Thyroid gland (tissue), 4 donors: ENCODE measurements around the gene ENAH. TPM values are rescaled to one million over a fixed set of nuclear protein-coding genes. Genes with fewer than 3 reads are reported as not detected.

Source experiments
- DNase-seq, 2 donors: peaks; one replicate each; pipeline ENCODE4 v3.0.0-alpha.2; 2019
- H3K27ac ChIP-seq, 3 donors: fragments of 200-600 bp; sonication (generic); 1 replicate in 2 of 3; 2 replicates in 1 of 3; pipeline ENCODE4 v1.5.1; 2016 to 2019; ENCODE audit warnings: mild to moderate bottlenecking in 1 of 3, moderate library complexity in 1 of 3
- H3K27me3 ChIP-seq: fragments of 200-600 bp; sonication (generic); one replicate; pipeline ENCODE4 v1.5.1; 2019
- H3K36me3 ChIP-seq, 2 donors: fragments of 200-600 bp; sonication (generic); one replicate each; pipeline ENCODE4 v1.5.1; 2016 to 2019
- H3K4me1 ChIP-seq, 2 donors: fragments of 200-600 bp; sonication (generic); one replicate each; pipeline ENCODE4 v1.5.1; 2017 to 2019
- H3K4me3 ChIP-seq, 3 donors: fragments of 200-600 bp; sonication (generic); replicated peaks in 1 of 3; 1 replicate in 2 of 3; 2 replicates in 1 of 3; pipeline ENCODE4 v1.5.1; 2016; ENCODE audit warnings: mild to moderate bottlenecking in 1 of 3
- H3K9me3 ChIP-seq: fragments of 200-600 bp; sonication (generic); one replicate; pipeline ENCODE4 v1.5.1; 2017
- CTCF ChIP-seq, 6 experiments: fragments of 200-600 bp in 3 of 6; fragments of 450-650 bp in 3 of 6; sonication (generic) in 3 of 6; IDR thresholded peaks; one replicate each; pipeline ENCODE4 v1.5.1; 2016 to 2019; ENCODE audit warnings: antibody characterized with exemption in 6 of 6, mild to moderate bottlenecking in 2 of 6, inconsistent platforms in 1 of 6, moderate library complexity in 1 of 6
- POLR2A ChIP-seq, 2 donors: fragments of 450-650 bp; IDR thresholded peaks; one replicate each; pipeline ENCODE4 v1.6.1; 2017; ENCODE audit warnings: antibody characterized with exemption in 2 of 2, mild to moderate bottlenecking in 2 of 2, moderate library complexity in 1 of 2
- WGBS, 2 donors: methylation state at CpG; one replicate each; pipeline ENCODE4 v1.1.5; 2017; 5-methylcytosine and 5-hydroxymethylcytosine counted together
- intact Hi-C: fragments of 100-400 bp; cut with DNase I; formaldehyde crosslinking; loops from one replicate; pipeline ENCODE4 v1.15.1; 2023
- total RNA-seq, 4 donors: library from RNA; depleted of rRNA; stranded (reverse); fragments of >200 nt; gene quantifications; one replicate each; pipeline ENCODE4 v1.2.3, GENCODE V29; 2016

ENAH gene
- total RNA-seq, 4 donors from 2014 or later = 24.5 to 31.4 (median 28.5) TPM

- Histone ChIP-seq H3K36me3 (no peaks in the 10 kb centered on the region), H3K4me1 (peaks cover 0 to 2% of the 10 kb centered on the region in 2 donors), H3K9me3 (no peaks in the 10 kb centered on the region), H3K27ac (no peak overlapping the region), H3K27me3 (no peaks in the 10 kb centered on the region), H3K4me3 (no peak overlapping the region)
- intact Hi-C loops = no loop called here
- TF ChIP-seq CTCF (IDR thresholded peaks at IDR 0.05) (no peak), POLR2A (IDR thresholded peaks at IDR 0.05) (no peak)
- WGBS, 2 donors = 60% methylated on average over 15 of the region's 15 CpGs
- no peak for DNase-seq
These were observed 190.0 kb downstream of the ENAH start for GRCh38 chr1:225462714-225463574.

- no peak overlapping the region for H3K4me3 ChIP-seq
- intact Hi-C loops = no loop called here
- no peak for TF ChIP-seq POLR2A (IDR thresholded peaks at IDR 0.05)
- TF ChIP-seq CTCF (IDR thresholded peaks at IDR 0.05) = no peak
- H3K4me1 ChIP-seq = no peaks in the 10 kb centered on the region
- no peaks in the 10 kb centered on the region for H3K36me3 ChIP-seq
- no peak overlapping the region for H3K27ac ChIP-seq
- no peaks in the 10 kb centered on the region for H3K9me3 ChIP-seq
- no peaks in the 10 kb centered on the region for H3K27me3 ChIP-seq
- WGBS, 2 donors = 53 to 66% methylated on average over 5 of the region's 5 CpGs
- no peak for DNase-seq
These were observed 190.6 kb downstream of the ENAH start for GRCh38 chr1:225462429-225462713.

GRCh38 chr1:225461533-225462428 lies 191.1 kb downstream of the ENAH start:
- WGBS, 2 donors = 74 to 80% methylated on average over 14 to 17 of the region's 19 CpGs
- intact Hi-C loops = no loop called here
- no peaks in the 10 kb centered on the region for H3K4me1 ChIP-seq
- no peaks in the 10 kb centered on the region for H3K36me3 ChIP-seq
- no peak overlapping the region for H3K27ac ChIP-seq
- no peak overlapping the region for H3K4me3 ChIP-seq
- H3K9me3 ChIP-seq = no peaks in the 10 kb centered on the region
- DNase-seq = no peak
- TF ChIP-seq POLR2A (IDR thresholded peaks at IDR 0.05) (no peak), CTCF (IDR thresholded peaks at IDR 0.05) (no peak)
- H3K27me3 ChIP-seq = no peaks in the 10 kb centered on the region

- Histone ChIP-seq H3K27me3 (no peaks in the 10 kb centered on the region), H3K9me3 (no peaks in the 10 kb centered on the region), H3K36me3 (no peaks in the 10 kb centered on the region), H3K27ac (no peak overlapping the region), H3K4me1 (no peaks in the 10 kb centered on the region), H3K4me3 (no peak overlapping the region)
- no peak for TF ChIP-seq POLR2A (IDR thresholded peaks at IDR 0.05)
- no peak for TF ChIP-seq CTCF (IDR thresholded peaks at IDR 0.05)
- intact Hi-C loops = no loop called here
- no peak for DNase-seq
- 77% methylated on average over 8 of the region's 8 CpGs for WGBS, 2 donors
These were observed 192.0 kb downstream of the ENAH start for GRCh38 chr1:225460737-225461532.
